Measurements from ENCODE around the gene BANF1. TPM values are rescaled to one million over a fixed set of nuclear protein-coding genes. Genes with fewer than 3 reads are reported as not detected.

Gene BANF1
- total RNA-seq, 1 experiment from 2014 or later = 124 TPM

- H3K9me2 ChIP-seq (replicated peaks; ENCODE audit: low read length) = no peaks in the 10 kb centered on the region
- no peaks in the 10 kb centered on the region for H3F3A ChIP-seq (ENCODE audit: low read length, unreplicated experiment)
- no peaks in the 10 kb centered on the region for H4K20me1 ChIP-seq (ENCODE audit: low read length)
- H3K27me3 ChIP-seq (ENCODE audit: low read length) = no peaks in the 10 kb centered on the region
- no TSS peak for BruUV-seq (replicated peaks)
- no peak overlapping the region for H3K9ac ChIP-seq (ENCODE audit: low read length)
- H2AFZ ChIP-seq (ENCODE audit: low read length) = no peak overlapping the region
- no peak overlapping the region for H3K27ac ChIP-seq (ENCODE audit: low read length)
- intact Hi-C loops (cut with micrococcal nuclease) = no loop called here
- ChIA-PET POLR2A (ENCODE audit: unreplicated experiment) (no interaction called here), CTCF (no interaction called here)
- no peaks in the 10 kb centered on the region for H3K36me3 ChIP-seq (ENCODE audit: low read depth, low read length)
- no peak for ATAC-seq
- H3K79me2 ChIP-seq (ENCODE audit: low read length) = no peaks in the 10 kb centered on the region
- DNase-seq = no peak
- H3K4me1 ChIP-seq (ENCODE audit: insufficient read depth, low read length) = no peaks in the 10 kb centered on the region
- no peak for TF ChIP-seq EZH2 (IDR thresholded peaks at IDR 0.05; ENCODE audit: low read length, unreplicated experiment)
- TF ChIP-seq CTCF (conservative IDR thresholded peaks at IDR 0.05; ENCODE audit: low read depth, low read length) = no peak
- TF ChIP-seq EZH2phosphoT487 (IDR thresholded peaks at IDR 0.05; ENCODE audit: borderline replicate concordance, low read length) = no peak
- no peak overlapping the region for H3K4me3 ChIP-seq (ENCODE audit: low read length)
- no peak overlapping the region for H3K4me2 ChIP-seq (ENCODE audit: low read length)
- no peaks in the 10 kb centered on the region for H3K9me3 ChIP-seq (ENCODE audit: low read length)
Measured at GRCh38 chr11:66042996-66043906, 40.9 kb downstream of the BANF1 start.

- Histone ChIP-seq H3K4me1 (ENCODE audit: insufficient read depth, low read length) (no peaks in the 10 kb centered on the region), H3K4me2 (ENCODE audit: low read length) (peak overlapping the region; percentile 41), H3K9me2 (replicated peaks; ENCODE audit: low read length) (no peaks in the 10 kb centered on the region), H3K27ac (ENCODE audit: low read length) (no peak overlapping the region), H3K4me3 (ENCODE audit: low read length) (0 out of 2 replicates have a peak overlapping the region, but pooled peaks have one; percentile 15), H3K79me2 (ENCODE audit: low read length) (no peaks in the 10 kb centered on the region), H3F3A (ENCODE audit: low read length, unreplicated experiment) (no peaks in the 10 kb centered on the region), H2AFZ (ENCODE audit: low read length) (no peak overlapping the region), H3K9me3 (ENCODE audit: low read length) (no peaks in the 10 kb centered on the region), H4K20me1 (ENCODE audit: low read length) (no peaks in the 10 kb centered on the region), H3K36me3 (ENCODE audit: low read depth, low read length) (no peaks in the 10 kb centered on the region), H3K9ac (ENCODE audit: low read length) (no peak overlapping the region), H3K27me3 (ENCODE audit: low read length) (no peaks in the 10 kb centered on the region)
- no peak for TF ChIP-seq EZH2 (IDR thresholded peaks at IDR 0.05; ENCODE audit: low read length, unreplicated experiment)
- no peak for TF ChIP-seq EZH2phosphoT487 (IDR thresholded peaks at IDR 0.05; ENCODE audit: borderline replicate concordance, low read length)
- TF ChIP-seq CTCF (conservative IDR thresholded peaks at IDR 0.05; ENCODE audit: low read depth, low read length) = no peak
- ChIA-PET CTCF (interaction anchor here (0.5 to 1.5 kb wide), 9 partner anchors 9 to 223 kb away, joined by 3 to 8 read pairs (median 4); no protein-coding TSS in a partner anchor), POLR2A (ENCODE audit: unreplicated experiment) (interaction anchor here (0.7 kb wide), 1 partner anchor 155 kb away, joined by 4 read pairs; no protein-coding TSS in a partner anchor)
- DNase-seq (no peak), ATAC-seq (no peak)
- no TSS peak for BruUV-seq (replicated peaks)
- intact Hi-C loops (cut with micrococcal nuclease) = loop anchor here (1.0 to 2.0 kb wide), 2 partner anchors 42 to 55 kb away; partner anchors contain the start of genes BANF1 and EIF1AD
Measured at GRCh38 chr11:66044757-66045156, 42.5 kb downstream of the BANF1 start.

All from PC-3 (cell line).